DLD1 (cell line): ENCODE results near the gene RPS2.

ENCODE experiments used
- in situ Hi-C: cut with HindIII; loops from 2 replicates; pipeline ENCODE4 v1.10.0; 2017; ENCODE audit warnings: low sequenced_read_pairs

RPS2 gene

GRCh38 chr16:1982991-1983543 is 18.4 kb upstream of the RPS2 start:
- in situ Hi-C loops = no loop called here

- in situ Hi-C loops = no loop called here
Observed at GRCh38 chr16:1982013-1982433, 17.4 kb upstream of the RPS2 start.

GRCh38 chr16:1981398-1981836 is 16.8 kb upstream of the RPS2 start, which contains the start of gene NOXO1:
Gene NOXO1 (minus strand): TSS chr16:1981469. CDS start chr16:1981179, 290 bp downstream.
- in situ Hi-C loops = no loop called here

DNA sequence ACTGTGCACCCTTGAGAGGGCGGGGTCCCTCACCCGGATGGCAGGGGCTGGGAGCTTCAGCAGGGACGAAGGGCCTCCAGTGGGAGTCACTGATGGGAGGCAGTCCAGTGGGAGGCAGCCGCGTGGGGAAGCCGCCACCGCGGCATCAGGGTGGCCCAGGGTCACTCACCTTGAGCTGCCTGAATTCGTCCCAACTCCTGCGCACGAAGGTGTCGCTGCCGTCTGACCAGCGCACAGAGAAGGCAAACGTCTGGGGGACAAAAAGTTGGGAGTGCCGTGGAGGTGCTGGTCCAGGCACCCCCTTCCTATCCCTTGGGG is 16.1 kb upstream of the RPS2 start:
- in situ Hi-C loops = no loop called here

GRCh38 chr16:1980030-1980769 is 15.6 kb upstream of the RPS2 start:
- in situ Hi-C loops = no loop called here

GRCh38 chr16:1979271-1980029 is 14.8 kb upstream of the RPS2 start:
- in situ Hi-C loops = no loop called here

GRCh38 chr16:1978476-1979120 is 14.0 kb upstream of the RPS2 start:
- in situ Hi-C loops = no loop called here

DNA sequence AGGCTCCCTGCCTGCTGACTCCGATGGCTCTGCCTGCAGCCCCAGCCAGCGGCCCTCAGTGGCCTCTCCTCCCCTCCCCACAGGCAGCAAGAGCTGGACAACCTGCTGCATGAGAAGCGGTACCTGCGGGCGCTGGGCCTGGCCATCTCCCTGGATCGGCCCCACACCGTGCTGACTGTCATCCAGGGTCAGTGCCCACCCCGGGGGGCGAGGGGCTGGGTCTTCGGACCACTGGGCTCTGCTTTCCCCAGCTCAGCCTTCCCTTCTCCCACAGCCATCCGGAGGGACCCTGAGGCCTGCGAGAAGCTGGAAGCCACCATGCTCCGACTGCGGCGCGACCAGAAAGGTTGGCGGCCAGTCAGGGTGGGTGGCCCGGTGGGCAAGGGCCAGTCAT is 13.2 kb upstream of the RPS2 start:
- in situ Hi-C loops = no loop called here

GRCh38 chr16:1976951-1977874 is 12.6 kb upstream of the RPS2 start:
- in situ Hi-C loops = no loop called here

DNA sequence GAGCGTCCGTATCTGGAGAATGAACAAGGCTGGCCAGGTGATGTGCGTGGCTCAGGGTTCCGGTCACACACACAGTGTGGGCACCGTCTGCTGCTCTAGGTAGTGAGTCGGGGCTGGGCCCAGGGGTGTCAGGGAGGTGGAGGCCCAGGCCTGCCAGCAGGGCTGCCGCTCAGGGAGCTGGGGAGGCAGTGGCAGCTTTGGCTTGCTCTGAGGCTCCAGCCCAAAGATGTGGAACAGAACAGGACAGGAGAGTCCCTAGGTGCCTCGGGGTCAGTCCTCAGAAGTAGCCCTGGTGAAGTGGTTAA is 11.5 kb upstream of the RPS2 start:
- in situ Hi-C loops = no loop called here

- in situ Hi-C loops = no loop called here
Observed at GRCh38 chr16:1975432-1976215, 11.0 kb upstream of the RPS2 start.

- in situ Hi-C loops = no loop called here
Observed at GRCh38 chr16:1974157-1975070, 9.8 kb upstream of the RPS2 start.

GRCh38 chr16:1973461-1974156 is 9.0 kb upstream of the RPS2 start:
- in situ Hi-C loops = no loop called here

GRCh38 chr16:1972490-1972877 is 7.9 kb upstream of the RPS2 start:
- in situ Hi-C loops = no loop called here

- in situ Hi-C loops = no loop called here
Observed at GRCh38 chr16:1971796-1972489, 7.3 kb upstream of the RPS2 start, which contains the start of gene TBL3. Gene TBL3 (plus strand): TSS chr16:1972053. CDS start chr16:1972165, 112 bp downstream.

DNA sequence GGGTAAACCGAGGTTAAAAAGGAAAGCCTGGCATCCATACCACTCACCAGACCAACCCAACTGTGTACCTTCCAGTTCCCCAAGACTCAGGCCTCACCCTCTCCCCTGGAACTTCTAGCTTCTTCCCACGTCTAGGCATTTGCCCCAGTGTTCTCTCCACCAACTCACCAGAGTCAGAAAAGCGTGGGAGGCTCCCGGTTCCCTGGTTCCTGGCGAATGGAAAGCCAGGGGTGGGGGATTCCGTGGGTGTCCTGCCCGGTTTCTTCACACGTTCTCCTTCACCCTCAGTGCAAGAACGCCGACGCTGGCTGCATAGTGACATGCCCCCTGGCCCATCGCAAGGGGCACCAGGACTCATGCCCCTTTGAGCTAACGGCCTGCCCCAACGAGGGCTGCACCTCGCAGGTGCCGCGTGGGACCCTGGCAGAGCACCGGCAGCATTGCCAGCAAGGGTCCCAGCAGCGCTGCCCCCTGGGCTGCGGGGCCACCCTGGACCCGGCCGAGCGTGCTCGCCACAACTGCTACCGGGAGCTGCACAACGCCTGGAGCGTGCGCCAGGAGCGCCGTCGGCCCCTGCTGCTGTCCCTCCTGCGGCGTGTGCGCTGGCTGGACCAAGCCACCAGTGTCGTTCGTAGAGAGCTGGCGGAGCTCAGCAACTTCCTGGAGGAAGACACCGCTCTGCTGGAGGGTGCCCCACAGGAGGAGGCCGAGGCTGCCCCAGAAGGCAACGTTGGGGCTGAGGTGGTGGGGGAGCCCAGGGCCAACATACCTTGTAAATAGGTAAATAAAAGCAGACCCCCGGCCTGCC is 3.7 kb upstream of the RPS2 start:
- in situ Hi-C loops = no loop called here

DNA sequence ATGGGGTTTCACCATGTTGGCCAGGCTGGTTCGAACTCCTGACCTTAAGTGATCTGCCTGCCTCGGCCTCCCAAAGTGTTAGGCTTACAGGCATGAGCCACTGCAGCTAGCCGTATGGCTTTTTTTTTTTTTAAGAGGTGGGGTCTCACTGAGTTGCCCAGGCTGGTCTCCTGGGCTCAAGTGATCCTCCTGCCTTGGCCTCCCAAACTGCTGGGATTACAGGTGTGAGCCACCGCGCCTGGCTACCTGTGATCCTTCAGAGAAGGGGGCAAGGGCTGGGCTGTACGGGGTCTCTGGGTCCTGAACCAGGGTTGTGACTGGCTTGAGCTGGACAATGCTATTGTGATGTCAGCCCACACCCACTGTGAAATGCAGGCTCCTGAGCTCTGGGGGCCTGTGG is 1.8 kb upstream of the RPS2 start, which contains the start of gene RNF151:
Gene RNF151 (plus strand): TSS at position 397 of the 400 bp plus-strand sequence. CDS start 26 bp downstream, outside the sequence.
- in situ Hi-C loops = no loop called here
